Ovary (tissue), 10 donors: Measurements from ENCODE around the gene TF. TPM values are rescaled to one million over a fixed set of nuclear protein-coding genes. Genes with fewer than 3 reads are reported as not detected.

Source experiments
- DNase-seq, 5 donors: peaks; one replicate each; pipeline ENCODE4 v3.0.0-alpha.2; 2019 to 2020
- H3K27ac ChIP-seq, 2 donors: fragments of 200-600 bp; one replicate each; pipeline versions ENCODE4 v1.5.1 to v1.8.0; 2019 to 2022
- H3K27me3 ChIP-seq: fragments of 200-600 bp; one replicate; pipeline ENCODE4 v1.8.0; 2022
- H3K36me3 ChIP-seq: fragments of 200-600 bp; sonication (generic); one replicate; pipeline ENCODE4 v1.5.1; 2019
- H3K4me1 ChIP-seq: one replicate; pipeline ENCODE4 v1.8.1; 2013; ENCODE audit warnings: mild to moderate bottlenecking, moderate library complexity; ENCODE audit not compliant: insufficient read depth
- H3K4me3 ChIP-seq: fragments of 200-600 bp; sonication (generic); one replicate; pipeline ENCODE4 v1.5.1; 2017
- H3K9me3 ChIP-seq, 2 donors: fragments of 200-600 bp in 1 of 2; sonication (generic) in 1 of 2; one replicate each; pipeline versions ENCODE4 v1.5.1 to v1.8.1; 2013 to 2019; ENCODE audit warnings: mild to moderate bottlenecking in 1 of 2, moderate library complexity in 1 of 2
- EP300 ChIP-seq: sonication (generic); formaldehyde crosslinking; IDR thresholded peaks from one replicate; pipeline ENCODE4 v1.6.1; 2017; ENCODE audit warnings: antibody characterized with exemption
- POLR2A ChIP-seq: fragments of 450-650 bp; IDR thresholded peaks from one replicate; pipeline ENCODE4 v1.6.1; 2017; ENCODE audit warnings: antibody characterized with exemption, mild to moderate bottlenecking, moderate library complexity
- WGBS, 3 donors: extraction: QIAGEN DNeasy Blood & Tissue Kit in 1 of 3; methylation state at CpG; one replicate each; pipeline versions ENCODE4 v1.1.5 to v1.1.7; 2013 to 2017; 5-methylcytosine and 5-hydroxymethylcytosine counted together
- intact Hi-C, 4 donors: fragments of 100-400 bp; cut with DNase I; formaldehyde crosslinking; loops; one replicate each; pipeline versions ENCODE4 v1.11.0 to v1.15.1; 2022 to 2023
- long read RNA-seq, 3 donors: library from polyadenylated mRNA in 2 of 3; unstranded in 2 of 3; transcript quantifications; one replicate each; pipeline ENCODE4 v2.0.0 and lab custom pipeline, GENCODE V29; 2021 to 2026
- polyA plus RNA-seq, 2 donors: library from polyadenylated mRNA; stranded (reverse); fragments of 200-250 nt in 1 of 2; fragments of 350-450 nt in 1 of 2; fragmentation: Illumina TruSeq in 1 of 2; extraction: RNeasy Lipid Tissue Mini Kit (QIAGEN cat#74804) in 1 of 2; gene quantifications; one replicate each; pipeline ENCODE4 v1.2.3, GENCODE V29; 2013 to 2014
- total RNA-seq, 7 donors: library from RNA; depleted of rRNA in 2 of 7; stranded (reverse); fragments of >200 nt in 2 of 7; fragmentation: NEBNext Ultra II Directional in 3 of 7; extraction: Animal tissue kit (Norgen Biotek cat#: 25700) in 3 of 7; gene quantifications; one replicate each; pipeline versions ENCODE4 v1.1.0 to v1.2.4, GENCODE V29; 2016 to 2023
- TF ChIP-seq, protein P1 (sequence below), 3 donors: fragments of 450-650 bp in 2 of 3; fragments of 200-600 bp in 1 of 3; IDR thresholded peaks; one replicate each; pipeline versions ENCODE4 v1.5.1 to v1.8.0; 2016 to 2022; ENCODE audit warnings: antibody characterized with exemption in 3 of 3, mild to moderate bottlenecking in 1 of 3
- donor health status: DM: no; HTN: no; CAD: no; lungs with moderate emphysema.
- donor health status: DM: no; HTN: no; CAD: no.
- donor health status: Bipolar disorder and iron deficiency.
- donor health status: DM: yes; HTN: yes; CAD: no.
- donor health status: DM: no; HTN: no; CAD: no.
- donor health status: DM: yes; HTN: yes; CAD: no.

Gene TF
- total RNA-seq = 10 to 100 TPM in 1 of 7 donors, 1 to 10 TPM in 5, under 1 TPM in 1; under 0.01 to 18.1 (median 2.0) TPM
- polyA plus RNA-seq = 1 to 10 TPM in 1 of 2 donors, under 1 TPM in 1; 0.87 to 4.7 TPM
- long read RNA-seq, donor 1 = 0 reads
- long read RNA-seq, donor 2, full-length matches to known transcripts = 1 of 1 reads
- long read RNA-seq, donor 2, partial matches to known transcripts = 0 of 1 reads
- long read RNA-seq, donor 2, other reads (novel, unspliced or antisense) = 0 of 1 reads
- long read RNA-seq, donor 3, partial matches to known transcripts = 0 of 4 reads
- long read RNA-seq, donor 3, other reads (novel, unspliced or antisense) = 4 of 4 reads

DNA sequence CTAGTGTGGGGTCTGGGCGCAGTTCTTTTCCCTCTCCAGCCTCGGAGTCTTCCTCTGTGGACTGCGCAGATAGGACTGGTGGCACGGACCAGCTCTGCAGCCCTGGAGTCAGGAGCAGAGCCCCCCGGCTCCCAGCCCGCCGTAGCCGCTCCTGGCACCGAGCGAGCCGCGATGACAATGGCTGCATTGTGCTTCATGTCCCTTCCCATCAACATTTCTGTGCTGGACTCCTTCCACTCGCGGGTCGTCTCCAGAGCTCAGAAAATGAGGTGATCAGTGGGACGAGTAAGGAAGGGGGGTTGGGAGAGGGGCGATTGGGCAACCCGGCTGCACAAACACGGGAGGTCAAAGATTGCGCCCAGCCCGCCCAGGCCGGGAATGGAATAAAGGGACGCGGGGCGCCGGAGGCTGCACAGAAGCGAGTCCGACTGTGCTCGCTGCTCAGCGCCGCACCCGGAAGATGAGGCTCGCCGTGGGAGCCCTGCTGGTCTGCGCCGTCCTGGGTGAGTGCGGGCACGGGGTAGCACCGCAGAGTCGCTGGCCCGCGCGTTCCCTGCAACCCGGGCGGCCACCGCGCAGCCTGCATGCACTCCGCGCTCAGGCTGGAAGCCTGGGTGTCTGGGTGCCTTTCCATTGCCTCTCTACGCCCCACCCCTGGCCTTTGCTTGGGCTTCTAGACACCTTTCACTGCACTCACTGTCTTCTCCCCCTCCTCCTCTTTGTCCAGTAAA is at the start of gene TF:
TF (plus strand) TSS at position 413 of the 731 bp plus-strand sequence; CDS start at position 461, 48 bp downstream.
- TF ChIP-seq EP300 = no peak
- no peak for TF ChIP-seq POLR2A
- TF ChIP-seq, protein P1, sequence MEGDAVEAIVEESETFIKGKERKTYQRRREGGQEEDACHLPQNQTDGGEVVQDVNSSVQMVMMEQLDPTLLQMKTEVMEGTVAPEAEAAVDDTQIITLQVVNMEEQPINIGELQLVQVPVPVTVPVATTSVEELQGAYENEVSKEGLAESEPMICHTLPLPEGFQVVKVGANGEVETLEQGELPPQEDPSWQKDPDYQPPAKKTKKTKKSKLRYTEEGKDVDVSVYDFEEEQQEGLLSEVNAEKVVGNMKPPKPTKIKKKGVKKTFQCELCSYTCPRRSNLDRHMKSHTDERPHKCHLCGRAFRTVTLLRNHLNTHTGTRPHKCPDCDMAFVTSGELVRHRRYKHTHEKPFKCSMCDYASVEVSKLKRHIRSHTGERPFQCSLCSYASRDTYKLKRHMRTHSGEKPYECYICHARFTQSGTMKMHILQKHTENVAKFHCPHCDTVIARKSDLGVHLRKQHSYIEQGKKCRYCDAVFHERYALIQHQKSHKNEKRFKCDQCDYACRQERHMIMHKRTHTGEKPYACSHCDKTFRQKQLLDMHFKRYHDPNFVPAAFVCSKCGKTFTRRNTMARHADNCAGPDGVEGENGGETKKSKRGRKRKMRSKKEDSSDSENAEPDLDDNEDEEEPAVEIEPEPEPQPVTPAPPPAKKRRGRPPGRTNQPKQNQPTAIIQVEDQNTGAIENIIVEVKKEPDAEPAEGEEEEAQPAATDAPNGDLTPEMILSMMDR (IDR thresholded peaks at IDR 0.05) = no peak
- no peak within 1 kb of the TSS for H3K27ac ChIP-seq
- no peaks in the 10 kb centered on the region for H3K4me1 ChIP-seq
- no peaks in the 10 kb centered on the region for H3K36me3 ChIP-seq
- intact Hi-C loops = no loop called here
- no peak within 1 kb of the TSS for H3K4me3 ChIP-seq
- 4 to 6% (median 4%) methylated on average over 50 of the region's 50 CpGs for WGBS, 3 donors
- H3K9me3 ChIP-seq = no peaks in the 10 kb centered on the region
- no peak for DNase-seq
- no peaks in the 10 kb centered on the region for H3K27me3 ChIP-seq

DNA sequence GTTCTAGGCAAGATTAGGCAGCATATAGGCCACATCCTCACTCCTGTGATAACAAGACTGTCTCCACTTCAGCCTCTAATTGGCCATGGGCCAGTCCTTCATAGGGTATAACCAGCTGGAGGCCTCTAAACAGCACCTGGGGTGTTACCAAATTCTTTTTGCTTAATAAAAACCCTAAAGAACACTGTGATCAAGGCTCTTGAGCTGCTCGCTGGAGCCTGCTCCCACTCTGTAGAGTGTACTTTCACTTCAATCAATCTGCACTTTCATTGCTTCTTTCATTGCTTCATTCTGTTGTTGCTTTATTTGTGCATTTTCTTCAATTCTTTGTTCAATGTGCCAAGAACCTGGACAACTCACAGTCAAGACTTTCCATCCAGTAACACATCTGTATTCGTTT is 48.2 kb upstream of the TF start:
- 76 to 82% (median 78%) methylated on average over 2 of the region's 2 CpGs for WGBS, 3 donors
- TF ChIP-seq POLR2A = no peak
- TF ChIP-seq EP300 = no peak
- TF ChIP-seq, protein P1 (IDR thresholded peaks at IDR 0.05) = no peak

DNA sequence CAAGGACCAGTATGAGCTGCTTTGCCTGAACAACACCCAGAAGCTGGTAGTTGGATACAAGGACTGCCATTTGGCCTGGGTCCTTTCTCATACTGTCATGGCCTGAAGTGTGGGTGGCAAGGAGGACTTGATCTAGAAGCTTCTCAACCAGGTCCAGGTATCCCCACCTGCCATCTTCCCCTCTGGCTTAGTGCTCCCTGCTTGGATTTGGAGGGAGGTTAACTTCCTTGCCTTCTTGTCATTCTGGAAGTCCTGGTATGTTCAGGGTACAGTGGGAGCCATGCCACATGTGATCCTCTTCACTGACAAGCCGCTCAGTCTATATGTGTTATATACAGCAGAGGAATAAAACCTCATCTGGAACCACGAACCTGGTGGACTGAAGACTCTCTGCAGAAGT is 46.7 kb upstream of the TF start:
- Histone ChIP-seq H3K36me3 (no peaks in the 10 kb centered on the region), H3K4me1 (no peaks in the 10 kb centered on the region), H3K27ac (no peak overlapping the region), H3K9me3 (no peaks in the 10 kb centered on the region), H3K4me3 (no peak overlapping the region), H3K27me3 (no peaks in the 10 kb centered on the region)
- DNase-seq = no peak
- WGBS, 3 donors = 71 to 80% (median 80%) methylated on average over 2 of the region's 2 CpGs
- no peak for TF ChIP-seq POLR2A
- no peak for TF ChIP-seq EP300
- TF ChIP-seq, protein P1 (IDR thresholded peaks at IDR 0.05) = no peak
- intact Hi-C loops = no loop called here

More for the DNA sequence above, 48.2 kb upstream of the TF start:
- Histone ChIP-seq H3K4me1 (no peaks in the 10 kb centered on the region), H3K4me3 (no peak overlapping the region), H3K9me3 (no peaks in the 10 kb centered on the region), H3K36me3 (no peaks in the 10 kb centered on the region), H3K27ac (no peak overlapping the region), H3K27me3 (no peaks in the 10 kb centered on the region)
- DNase-seq = no peak
- intact Hi-C loops = no loop called here

DNA sequence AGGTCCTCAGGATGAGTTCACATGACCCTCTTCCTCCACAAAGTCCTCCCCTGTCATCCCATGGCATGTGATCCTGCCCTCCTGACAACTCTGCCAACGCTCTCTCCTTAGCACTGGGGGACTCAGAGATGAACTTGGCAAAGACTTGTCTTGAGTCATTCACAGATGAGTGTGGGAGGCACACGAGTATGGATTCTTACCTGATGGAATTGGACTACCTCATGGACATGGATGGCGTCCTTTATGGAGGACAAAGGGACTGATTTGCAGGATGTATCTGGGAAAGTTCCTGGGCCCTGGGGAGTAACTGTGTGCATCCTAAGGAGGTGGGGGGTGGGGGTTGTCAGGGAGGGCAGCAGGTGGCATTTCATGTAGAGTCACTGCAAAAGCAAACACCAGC is 46.3 kb upstream of the TF start:
- Histone ChIP-seq H3K36me3 (no peaks in the 10 kb centered on the region), H3K4me3 (no peak overlapping the region), H3K9me3 (no peaks in the 10 kb centered on the region), H3K27me3 (no peaks in the 10 kb centered on the region), H3K4me1 (no peaks in the 10 kb centered on the region), H3K27ac (no peak overlapping the region)
- no peak for DNase-seq
- intact Hi-C loops = no loop called here
- WGBS, 3 donors = 76 to 87% (median 76%) methylated on average over 3 of the region's 3 CpGs
- TF ChIP-seq, protein P1 (IDR thresholded peaks at IDR 0.05) = no peak
- TF ChIP-seq POLR2A (no peak), EP300 (no peak)
